ENCODE results near the gene PLAAT4.

- TF ChIP-seq, protein P1, sequence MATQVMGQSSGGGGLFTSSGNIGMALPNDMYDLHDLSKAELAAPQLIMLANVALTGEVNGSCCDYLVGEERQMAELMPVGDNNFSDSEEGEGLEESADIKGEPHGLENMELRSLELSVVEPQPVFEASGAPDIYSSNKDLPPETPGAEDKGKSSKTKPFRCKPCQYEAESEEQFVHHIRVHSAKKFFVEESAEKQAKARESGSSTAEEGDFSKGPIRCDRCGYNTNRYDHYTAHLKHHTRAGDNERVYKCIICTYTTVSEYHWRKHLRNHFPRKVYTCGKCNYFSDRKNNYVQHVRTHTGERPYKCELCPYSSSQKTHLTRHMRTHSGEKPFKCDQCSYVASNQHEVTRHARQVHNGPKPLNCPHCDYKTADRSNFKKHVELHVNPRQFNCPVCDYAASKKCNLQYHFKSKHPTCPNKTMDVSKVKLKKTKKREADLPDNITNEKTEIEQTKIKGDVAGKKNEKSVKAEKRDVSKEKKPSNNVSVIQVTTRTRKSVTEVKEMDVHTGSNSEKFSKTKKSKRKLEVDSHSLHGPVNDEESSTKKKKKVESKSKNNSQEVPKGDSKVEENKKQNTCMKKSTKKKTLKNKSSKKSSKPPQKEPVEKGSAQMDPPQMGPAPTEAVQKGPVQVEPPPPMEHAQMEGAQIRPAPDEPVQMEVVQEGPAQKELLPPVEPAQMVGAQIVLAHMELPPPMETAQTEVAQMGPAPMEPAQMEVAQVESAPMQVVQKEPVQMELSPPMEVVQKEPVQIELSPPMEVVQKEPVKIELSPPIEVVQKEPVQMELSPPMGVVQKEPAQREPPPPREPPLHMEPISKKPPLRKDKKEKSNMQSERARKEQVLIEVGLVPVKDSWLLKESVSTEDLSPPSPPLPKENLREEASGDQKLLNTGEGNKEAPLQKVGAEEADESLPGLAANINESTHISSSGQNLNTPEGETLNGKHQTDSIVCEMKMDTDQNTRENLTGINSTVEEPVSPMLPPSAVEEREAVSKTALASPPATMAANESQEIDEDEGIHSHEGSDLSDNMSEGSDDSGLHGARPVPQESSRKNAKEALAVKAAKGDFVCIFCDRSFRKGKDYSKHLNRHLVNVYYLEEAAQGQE (IDR thresholded peaks at IDR 0.05; ENCODE audit: low read depth), result no peak
- no peak for TF ChIP-seq SIN3A (IDR thresholded peaks at IDR 0.05; ENCODE audit: low read depth)
- TF ChIP-seq EZH2phosphoT487 (IDR thresholded peaks at IDR 0.05; ENCODE audit: borderline replicate concordance), result no peak
- TF ChIP-seq SP1 (IDR thresholded peaks at IDR 0.05; ENCODE audit: low read depth), result no peak
- TF ChIP-seq CTCF (IDR thresholded peaks at IDR 0.05 in 2 of 3, conservative IDR thresholded peaks at IDR 0.05 in 1 of 3; ENCODE audit: borderline replicate concordance in 1 of 3, insufficient read depth in 1 of 3, low read depth in 2 of 3, low read length in 2 of 3), result no peak
- no peak for TF ChIP-seq POLR2A (IDR thresholded peaks at IDR 0.05; ENCODE audit: borderline replicate concordance, extremely low read depth, insufficient read depth, insufficient read length)
Observed at GRCh38 chr11:63569570-63569969, 33.0 kb downstream of the PLAAT4 start.
